MG63 (cell line): ENCODE results near the gene KRTAP10-10. TPM values are rescaled to one million over a fixed set of nuclear protein-coding genes. Genes with fewer than 3 reads are reported as not detected.
"Not testable (repeated sequence)": the region's sequence is repeated elsewhere in the genome, so short reads cannot be mapped to it uniquely, and the experiment has no call there.

ENCODE experiments used
- DNase-seq: peaks from one replicate; pipeline ENCODE4 v3.0.0-alpha.2; 2020
- H3K27me3 ChIP-seq: fragments of 250-450 bp; sonication (Bioruptor Pico); 2 replicates; pipeline ENCODE4 v1.5.1; 2020; ENCODE audit warnings: mild to moderate bottlenecking, moderate library complexity
- H3K36me3 ChIP-seq: fragments of 250-450 bp; sonication (Bioruptor Pico); 2 replicates; pipeline ENCODE4 v1.5.1; 2020; ENCODE audit warnings: mild to moderate bottlenecking, moderate library complexity
- H3K4me3 ChIP-seq: fragments of 250-450 bp; sonication (Bioruptor Pico); 2 replicates; pipeline ENCODE4 v1.5.1; 2020; ENCODE audit warnings: mild to moderate bottlenecking, moderate library complexity
- H3K9me3 ChIP-seq: fragments of 250-450 bp; sonication (Bioruptor Pico); 2 replicates; pipeline ENCODE4 v1.5.1; 2020; ENCODE audit warnings: mild to moderate bottlenecking, moderate library complexity
- total RNA-seq: library from RNA; depleted of rRNA; stranded (reverse); fragments of >200 nt; shearing (Covaris generic); gene quantifications from 2 replicates; pipeline ENCODE4 v1.2.3, GENCODE V29; 2014; ENCODE audit warnings: low replicate concordance

The KRTAP10-10 gene
- total RNA-seq, 1 experiment from 2014 or later = not detected

- Histone ChIP-seq H3K36me3 (no peaks in the 10 kb centered on the region), H3K4me3 (no peak overlapping the region), H3K27me3 (peaks cover 23% of the 10 kb centered on the region), H3K9me3 (peaks cover 28% of the 10 kb centered on the region)
- DNase-seq = no peak
Observed at GRCh38 chr21:44615466-44615865, 21.7 kb upstream of the KRTAP10-10 start.

- peaks cover 23% of the 10 kb centered on the region for H3K27me3 ChIP-seq
- H3K4me3 ChIP-seq = no peak overlapping the region
- H3K9me3 ChIP-seq = peaks cover 29% of the 10 kb centered on the region
- no peak for DNase-seq
- H3K36me3 ChIP-seq = no peaks in the 10 kb centered on the region
Observed at GRCh38 chr21:44615911-44616590, 21.1 kb upstream of the KRTAP10-10 start.

- Histone ChIP-seq H3K9me3 (peaks cover 24% of the 10 kb centered on the region), H3K27me3 (peaks cover 23% of the 10 kb centered on the region), H3K36me3 (no peaks in the 10 kb centered on the region), H3K4me3 (no peak overlapping the region)
- DNase-seq = no peak
Observed at GRCh38 chr21:44616591-44616926, 20.6 kb upstream of the KRTAP10-10 start.

- no peak overlapping the region for H3K4me3 ChIP-seq
Observed at GRCh38 chr21:44617071-44617501, 20.1 kb upstream of the KRTAP10-10 start.

GRCh38 chr21:44618504-44618903 lies 18.7 kb upstream of the KRTAP10-10 start:
- no peak overlapping the region for H3K4me3 ChIP-seq
- DNase-seq = no peak
- H3K36me3 ChIP-seq = no peaks in the 10 kb centered on the region
- H3K27me3 ChIP-seq = peaks cover 23% of the 10 kb centered on the region
- H3K9me3 ChIP-seq = peaks cover 31% of the 10 kb centered on the region

More at GRCh38 chr21:44617071-44617501, 20.1 kb upstream of the KRTAP10-10 start:
- Histone ChIP-seq H3K36me3 (no peaks in the 10 kb centered on the region), H3K27me3 (peaks cover 23% of the 10 kb centered on the region), H3K9me3 (peaks cover 20% of the 10 kb centered on the region)
- no peak for DNase-seq

GRCh38 chr21:44618909-44619308 lies 18.2 kb upstream of the KRTAP10-10 start:
- no peak for DNase-seq
- Histone ChIP-seq H3K9me3 (peaks cover 35% of the 10 kb centered on the region), H3K4me3 (no peak overlapping the region), H3K27me3 (peaks cover 23% of the 10 kb centered on the region), H3K36me3 (no peaks in the 10 kb centered on the region)

- Histone ChIP-seq H3K9me3 (peaks cover 42% of the 10 kb centered on the region), H3K36me3 (no peaks in the 10 kb centered on the region), H3K4me3 (no peak overlapping the region), H3K27me3 (peaks cover 18% of the 10 kb centered on the region)
- no peak for DNase-seq
Observed at GRCh38 chr21:44619886-44620285, 17.3 kb upstream of the KRTAP10-10 start.

- H3K27me3 ChIP-seq = no peaks in the 10 kb centered on the region
- H3K36me3 ChIP-seq = no peaks in the 10 kb centered on the region
- H3K4me3 ChIP-seq = no peak overlapping the region
- H3K9me3 ChIP-seq = peaks cover 45% of the 10 kb centered on the region
- no peak for DNase-seq
Observed at GRCh38 chr21:44623575-44623974, 13.6 kb upstream of the KRTAP10-10 start.

- DNase-seq = no peak
- Histone ChIP-seq H3K27me3 (no peaks in the 10 kb centered on the region), H3K4me3 (no peak overlapping the region), H3K9me3 (peaks cover 28% of the 10 kb centered on the region), H3K36me3 (no peaks in the 10 kb centered on the region)
Observed at GRCh38 chr21:44625756-44626155, 11.4 kb upstream of the KRTAP10-10 start.

- Histone ChIP-seq H3K9me3 (peaks cover 29% of the 10 kb centered on the region), H3K4me3 (no peak overlapping the region), H3K36me3 (no peaks in the 10 kb centered on the region), H3K27me3 (no peaks in the 10 kb centered on the region)
- DNase-seq = no peak
Observed at GRCh38 chr21:44626262-44626661, 10.9 kb upstream of the KRTAP10-10 start.

- no peak for DNase-seq
- no peaks in the 10 kb centered on the region for H3K36me3 ChIP-seq
- H3K9me3 ChIP-seq = peaks cover 33% of the 10 kb centered on the region
- H3K27me3 ChIP-seq = no peaks in the 10 kb centered on the region
- H3K4me3 ChIP-seq = no peak within 1 kb of the TSS
Observed at GRCh38 chr21:44626673-44627143, 10.4 kb upstream of the KRTAP10-10 start, which contains the start of gene KRTAP10-9. Gene KRTAP10-9, plus strand, starts transcription at chr21:44627093. Its CDS starts 79 bp downstream, at chr21:44627172.

- not testable (repeated sequence) for H3K4me3 ChIP-seq, H3K36me3 ChIP-seq, DNase-seq, H3K27me3 ChIP-seq
- peaks cover 39% of the 10 kb centered on the region for H3K9me3 ChIP-seq
Observed at GRCh38 chr21:44627181-44627822, 9.9 kb upstream of the KRTAP10-10 start.

GRCh38 chr21:44627831-44628233 lies 9.3 kb upstream of the KRTAP10-10 start:
- peaks cover 36% of the 10 kb centered on the region for H3K9me3 ChIP-seq

GRCh38 chr21:44628707-44629391 lies 8.3 kb upstream of the KRTAP10-10 start:
- Histone ChIP-seq H3K9me3 (peaks cover 28% of the 10 kb centered on the region), H3K36me3 (no peaks in the 10 kb centered on the region), H3K27me3 (no peaks in the 10 kb centered on the region), H3K4me3 (no peak overlapping the region)
- DNase-seq = no peak

More at GRCh38 chr21:44627831-44628233, 9.3 kb upstream of the KRTAP10-10 start:
- not testable (repeated sequence) for H3K4me3 ChIP-seq, H3K36me3 ChIP-seq, H3K27me3 ChIP-seq, DNase-seq

- Histone ChIP-seq H3K4me3 (no peak overlapping the region), H3K27me3 (no peaks in the 10 kb centered on the region; the same call in none of the 2 replicates), H3K36me3 (no peaks in the 10 kb centered on the region), H3K9me3 (peaks cover 18% of the 10 kb centered on the region)
- DNase-seq = no peak
Observed at GRCh38 chr21:44630440-44630839, 6.7 kb upstream of the KRTAP10-10 start.

- no peak for DNase-seq
- H3K9me3 ChIP-seq = peaks cover 18% of the 10 kb centered on the region
- no peak overlapping the region for H3K4me3 ChIP-seq
- H3K27me3 ChIP-seq = no peaks in the 10 kb centered on the region; the same call in none of the 2 replicates
- no peaks in the 10 kb centered on the region for H3K36me3 ChIP-seq
Observed at GRCh38 chr21:44632067-44632466, 5.1 kb upstream of the KRTAP10-10 start.
